Brain microvascular endothelial cell (primary cell): ENCODE results near the gene CD320.
"Not testable (repeated sequence)": the region's sequence is repeated elsewhere in the genome, so short reads cannot be mapped to it uniquely, and the experiment has no call there.

ENCODE experiments used
- DNase-seq: peaks from one replicate; pipeline ENCODE4 v3.0.0-alpha.2; 2020
- H3K27ac ChIP-seq: fragments of 250-450 bp; sonication (Bioruptor Pico); 2 replicates; pipeline ENCODE4 v1.5.1; 2020; ENCODE audit warnings: mild to moderate bottlenecking, moderate library complexity
- H3K27me3 ChIP-seq: fragments of 250-450 bp; sonication (Bioruptor Pico); replicated peaks from 2 replicates; pipeline ENCODE4 v1.5.1; 2020; ENCODE audit warnings: mild to moderate bottlenecking
- H3K36me3 ChIP-seq: fragments of 250-450 bp; sonication (Bioruptor Pico); replicated peaks from 2 replicates; pipeline ENCODE4 v1.5.1; 2020; ENCODE audit warnings: mild to moderate bottlenecking
- H3K4me3 ChIP-seq: 2 replicates; pipeline ENCODE4 v1.5.1; 2011; ENCODE audit warnings: low read depth, mild to moderate bottlenecking, control low read depth, low read length, moderate library complexity
- in situ Hi-C: cut with HindIII; loops from 2 replicates; pipeline ENCODE4 v1.10.0; 2017; ENCODE audit warnings: low sequenced_read_pairs, low pct_ligation_motif_present
- TF ChIP-seq, protein P1 (sequence below): IDR thresholded peaks from 2 replicates; pipeline ENCODE4 v1.5.1; 2011; ENCODE audit warnings: low read depth, mild to moderate bottlenecking, moderate library complexity, low read length, control low read depth, inconsistent platforms; ENCODE audit errors: missing control alignments

The CD320 gene

DNA sequence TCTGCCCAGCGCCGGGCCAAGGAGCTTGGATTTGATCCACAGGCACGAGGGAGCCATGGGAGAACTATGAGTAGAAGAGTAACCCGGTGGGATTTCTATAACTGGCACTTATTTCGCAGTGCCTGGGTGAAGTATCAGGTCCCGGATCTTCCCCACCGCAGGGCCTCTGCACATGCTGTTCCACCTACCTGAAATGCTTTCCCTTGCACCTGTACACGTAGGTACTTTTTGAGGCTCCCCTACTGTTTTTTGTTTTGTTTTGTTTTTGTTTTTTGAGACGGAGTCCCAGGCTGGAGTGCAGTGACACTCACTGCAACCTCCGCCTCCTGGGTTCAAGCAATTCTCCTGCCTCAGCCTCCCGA, 35.3 kb upstream of the CD320 start:
- Histone ChIP-seq H3K27me3 (no peaks in the 10 kb centered on the region), H3K36me3 (no peaks in the 10 kb centered on the region), H3K4me3 (peak overlapping the region; percentile 34), H3K27ac (no peak overlapping the region)
- TF ChIP-seq, protein P1, sequence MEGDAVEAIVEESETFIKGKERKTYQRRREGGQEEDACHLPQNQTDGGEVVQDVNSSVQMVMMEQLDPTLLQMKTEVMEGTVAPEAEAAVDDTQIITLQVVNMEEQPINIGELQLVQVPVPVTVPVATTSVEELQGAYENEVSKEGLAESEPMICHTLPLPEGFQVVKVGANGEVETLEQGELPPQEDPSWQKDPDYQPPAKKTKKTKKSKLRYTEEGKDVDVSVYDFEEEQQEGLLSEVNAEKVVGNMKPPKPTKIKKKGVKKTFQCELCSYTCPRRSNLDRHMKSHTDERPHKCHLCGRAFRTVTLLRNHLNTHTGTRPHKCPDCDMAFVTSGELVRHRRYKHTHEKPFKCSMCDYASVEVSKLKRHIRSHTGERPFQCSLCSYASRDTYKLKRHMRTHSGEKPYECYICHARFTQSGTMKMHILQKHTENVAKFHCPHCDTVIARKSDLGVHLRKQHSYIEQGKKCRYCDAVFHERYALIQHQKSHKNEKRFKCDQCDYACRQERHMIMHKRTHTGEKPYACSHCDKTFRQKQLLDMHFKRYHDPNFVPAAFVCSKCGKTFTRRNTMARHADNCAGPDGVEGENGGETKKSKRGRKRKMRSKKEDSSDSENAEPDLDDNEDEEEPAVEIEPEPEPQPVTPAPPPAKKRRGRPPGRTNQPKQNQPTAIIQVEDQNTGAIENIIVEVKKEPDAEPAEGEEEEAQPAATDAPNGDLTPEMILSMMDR: no peak
- DNase-seq: no peak
- in situ Hi-C loops: no loop called here

DNA sequence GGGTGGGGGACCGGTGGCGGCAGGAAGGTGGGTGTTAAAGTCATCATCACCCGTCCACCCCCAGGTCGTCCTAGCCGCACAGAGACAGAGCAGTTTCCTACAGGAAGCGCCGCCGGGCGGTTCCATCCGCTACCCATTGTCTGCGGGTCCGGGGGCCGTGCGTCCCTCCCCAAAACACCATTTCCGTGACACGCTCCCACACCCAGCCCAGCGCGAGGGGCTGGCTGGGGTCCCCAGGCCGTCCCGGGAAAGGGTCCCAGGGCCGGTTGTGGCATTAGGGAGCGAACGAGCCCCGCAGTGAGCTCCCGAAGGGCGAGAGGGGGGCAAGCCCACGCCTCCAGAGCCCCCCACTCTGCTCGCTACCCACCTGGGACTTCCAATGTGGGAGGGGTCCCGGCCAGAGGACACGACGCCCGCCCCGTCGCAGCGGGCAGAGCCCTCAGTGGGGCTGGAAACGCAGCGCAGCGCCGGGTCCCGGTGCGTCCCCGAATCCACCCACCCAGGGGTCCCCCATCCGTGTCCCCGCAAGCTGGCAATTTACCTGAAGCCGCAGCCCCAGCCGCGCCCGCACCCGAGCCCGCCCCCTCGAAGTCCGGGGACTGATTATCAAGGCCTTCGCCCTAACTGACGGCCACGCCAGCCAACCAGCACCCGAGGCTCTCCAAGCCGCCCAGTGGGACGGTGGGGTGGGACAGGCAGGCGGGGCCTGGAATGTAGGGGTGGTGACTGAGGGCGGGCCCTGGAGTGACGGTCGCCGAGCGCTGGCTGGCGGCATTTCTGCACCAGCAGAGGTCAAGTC, 34.7 kb upstream of the CD320 start, which contains the start of gene KANK3:
Gene KANK3 (minus strand): TSS at position 579 of the 799 bp plus-strand sequence. CDS start 5,434 bp downstream, outside the sequence.
- Histone ChIP-seq H3K36me3 (no peaks in the 10 kb centered on the region), H3K4me3 (peak within 1 kb of the TSS; percentile 55), H3K27me3 (no peaks in the 10 kb centered on the region), H3K27ac (no peak within 1 kb of the TSS)
- TF ChIP-seq, protein P1: no peak
- DNase-seq: peak; percentile 96
- in situ Hi-C loops: no loop called here

DNA sequence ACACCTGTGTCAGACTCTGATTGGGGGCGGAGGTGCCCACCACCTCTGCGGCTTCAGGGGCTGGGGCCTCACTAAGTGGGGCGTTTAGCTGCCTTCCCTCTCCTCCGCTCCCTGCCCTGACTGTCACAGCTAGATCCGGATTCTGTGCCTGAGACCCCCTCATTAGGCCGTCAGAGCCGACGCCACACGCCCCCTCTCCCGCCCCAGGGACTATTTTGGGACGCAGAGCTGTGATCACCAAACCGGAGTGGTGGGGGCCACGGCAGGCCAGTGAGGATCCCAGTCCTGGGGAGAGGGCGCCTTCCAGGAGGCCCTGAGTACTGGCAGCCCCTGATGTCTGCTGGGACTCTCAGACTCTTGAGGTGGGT, 34.1 kb upstream of the CD320 start:
- in situ Hi-C loops: no loop called here
- peak overlapping the region; percentile 3 for H3K4me3 ChIP-seq
- H3K27ac ChIP-seq: no peak overlapping the region
- no peak for DNase-seq
- no peaks in the 10 kb centered on the region for H3K36me3 ChIP-seq
- no peaks in the 10 kb centered on the region for H3K27me3 ChIP-seq
- TF ChIP-seq, protein P1: no peak

DNA sequence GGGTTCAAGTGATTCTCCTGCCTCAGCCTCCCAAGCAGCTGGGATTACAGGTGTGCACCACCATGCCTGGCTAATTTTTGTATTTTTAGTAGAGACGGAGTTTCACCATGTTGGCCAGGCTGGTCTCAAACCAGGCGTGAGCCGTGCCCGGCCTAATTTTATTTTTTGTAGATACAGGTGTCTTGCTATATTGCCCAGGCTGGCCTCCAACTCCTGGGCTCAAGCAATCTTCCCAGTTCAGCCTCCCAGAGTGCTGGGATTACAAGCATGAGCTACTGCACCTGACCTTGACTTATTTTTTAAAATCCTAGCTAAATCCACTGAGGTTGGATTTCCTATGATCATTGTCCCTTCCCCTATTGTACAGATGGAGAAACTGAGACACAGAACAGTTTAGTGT, 33.3 kb upstream of the CD320 start:
- H3K27ac ChIP-seq, H3K27me3 ChIP-seq, DNase-seq, in situ Hi-C loops, H3K36me3 ChIP-seq, H3K4me3 ChIP-seq: not testable (repeated sequence)

DNA sequence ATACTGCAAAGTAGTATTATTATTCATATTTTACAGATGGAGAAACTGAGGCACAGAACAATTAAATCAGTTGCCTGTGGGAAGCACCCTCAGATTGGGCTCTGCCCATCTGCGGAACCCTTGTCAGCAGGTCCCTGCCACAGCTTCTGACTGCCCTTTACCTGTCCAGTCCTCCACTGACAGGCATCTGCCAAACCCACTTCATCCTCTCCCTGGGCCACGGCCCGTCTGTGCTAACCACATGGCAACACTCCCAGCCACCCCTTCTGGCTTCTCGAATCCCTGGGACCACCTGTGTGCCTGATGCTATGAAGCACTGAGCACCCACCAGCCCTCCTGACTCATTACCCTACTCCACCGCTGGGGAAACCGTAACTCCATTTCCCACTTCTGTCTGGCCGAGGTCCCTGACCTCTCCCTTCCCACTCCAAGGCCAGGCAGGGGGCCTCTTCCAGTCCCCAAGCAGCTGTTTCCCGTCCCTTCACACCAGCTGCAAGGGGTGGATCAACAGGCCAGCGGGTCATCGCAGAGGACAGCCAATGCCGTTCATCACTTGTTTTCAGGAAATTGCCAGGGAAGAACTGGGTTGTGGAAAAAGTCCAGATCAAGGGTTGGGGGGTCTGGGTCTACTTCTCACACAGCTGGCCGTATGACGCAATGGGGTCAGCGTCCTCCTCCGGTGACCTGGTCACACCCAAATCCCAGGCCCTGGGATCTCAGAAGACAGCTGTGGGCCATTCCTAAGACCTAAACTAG, 32.4 kb upstream of the CD320 start:
- no peak for DNase-seq
- Histone ChIP-seq H3K36me3 (no peaks in the 10 kb centered on the region), H3K27ac (no peak overlapping the region), H3K27me3 (no peaks in the 10 kb centered on the region), H3K4me3 (no peak overlapping the region)
- TF ChIP-seq, protein P1: peak; percentile 44
- in situ Hi-C loops: no loop called here

DNA sequence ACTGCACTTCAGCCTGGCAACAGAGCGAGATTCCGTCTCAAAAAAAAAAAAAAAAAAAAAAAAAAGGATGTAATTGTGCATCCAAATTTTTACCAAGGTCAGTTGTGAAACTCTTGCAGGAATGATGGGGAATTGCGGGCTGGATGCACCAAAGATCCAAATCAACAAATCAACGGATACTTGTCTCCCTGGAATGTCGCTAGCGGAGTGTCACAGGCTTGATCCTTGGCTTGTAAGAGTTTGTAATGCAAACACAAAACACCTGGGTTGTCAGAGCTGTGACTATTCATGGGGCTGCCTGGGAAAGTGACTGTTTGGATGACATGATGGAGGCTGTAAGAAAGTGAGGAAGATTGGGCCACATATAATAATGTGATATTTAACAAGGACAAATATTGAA, 30.7 kb upstream of the CD320 start:
- TF ChIP-seq, protein P1: no peak
- no peak for DNase-seq
- in situ Hi-C loops: no loop called here
- no peak overlapping the region for H3K4me3 ChIP-seq
- peaks cover 8% of the 10 kb centered on the region for H3K27me3 ChIP-seq
- no peaks in the 10 kb centered on the region for H3K36me3 ChIP-seq
- H3K27ac ChIP-seq: no peak overlapping the region
